ENCODE measurements around the gene PFN3. TPM values are rescaled to one million over a fixed set of nuclear protein-coding genes. Genes with fewer than 3 reads are reported as not detected.
"Not testable (repeated sequence)": the region's sequence is repeated elsewhere in the genome, so short reads cannot be mapped to it uniquely, and the experiment has no call there.

Gene PFN3
- total RNA-seq, 1 donor from 2014 or later: not detected

GRCh38 chr5:177388521-177389052 is 11.9 kb downstream of the PFN3 start:
- Mint-ChIP-seq H3K27ac (peak overlapping the region; percentile 73), H3K36me3 (ENCODE audit: low read depth) (no peaks in the 10 kb centered on the region), H3K4me1 (peaks cover 36% of the 10 kb centered on the region), H3K9me3 (no peaks in the 10 kb centered on the region), H3K4me3 (peak overlapping the region; percentile 23), H3K27me3 (peaks cover 4% of the 10 kb centered on the region)
- DNase-seq: no peak
- intact Hi-C loops (cut with micrococcal nuclease): loop anchor here (1.0 to 2.0 kb wide), 2 partner anchors 24 to 41 kb away; no protein-coding TSS in a partner anchor

- intact Hi-C loops (cut with micrococcal nuclease): no loop called here
These were observed 13.1 kb downstream of the PFN3 start for GRCh38 chr5:177387405-177387804.

GRCh38 chr5:177386542-177386941 is 13.9 kb downstream of the PFN3 start:
- intact Hi-C loops (cut with micrococcal nuclease): no loop called here
- Mint-ChIP-seq H3K9me3 (no peaks in the 10 kb centered on the region), H3K27me3 (peaks cover 4% of the 10 kb centered on the region), H3K27ac (no peak overlapping the region), H3K4me1 (peaks cover 36% of the 10 kb centered on the region), H3K4me3 (no peak overlapping the region), H3K36me3 (ENCODE audit: low read depth) (no peaks in the 10 kb centered on the region)
- DNase-seq: no peak

More at GRCh38 chr5:177387405-177387804, 13.1 kb downstream of the PFN3 start:
- peaks cover 4% of the 10 kb centered on the region for H3K27me3 Mint-ChIP-seq
- DNase-seq: no peak
- peaks cover 35% of the 10 kb centered on the region for H3K4me1 Mint-ChIP-seq
- no peak overlapping the region for H3K27ac Mint-ChIP-seq
- no peak overlapping the region for H3K4me3 Mint-ChIP-seq
- H3K36me3 Mint-ChIP-seq (ENCODE audit: low read depth): no peaks in the 10 kb centered on the region
- H3K9me3 Mint-ChIP-seq: no peaks in the 10 kb centered on the region

GRCh38 chr5:177385720-177386119 is 14.7 kb downstream of the PFN3 start:
- no peaks in the 10 kb centered on the region for H3K9me3 Mint-ChIP-seq
- H3K36me3 Mint-ChIP-seq (ENCODE audit: low read depth): no peaks in the 10 kb centered on the region

GRCh38 chr5:177384134-177384533 is 16.3 kb downstream of the PFN3 start, which contains the start of gene SLC34A1:
Gene SLC34A1, plus strand, starts transcription at chr5:177384434. Its CDS starts 1,308 bp downstream, at chr5:177385742.
- Mint-ChIP-seq H3K36me3 (ENCODE audit: low read depth) (no peaks in the 10 kb centered on the region), H3K27me3 (peaks cover 4% of the 10 kb centered on the region), H3K4me3 (no peak within 1 kb of the TSS), H3K4me1 (peaks cover 24% of the 10 kb centered on the region), H3K9me3 (no peaks in the 10 kb centered on the region), H3K27ac (no peak within 1 kb of the TSS)
- intact Hi-C loops (cut with micrococcal nuclease): no loop called here
- DNase-seq: no peak

More at GRCh38 chr5:177385720-177386119, 14.7 kb downstream of the PFN3 start:
- intact Hi-C loops (cut with micrococcal nuclease): no loop called here
- no peak overlapping the region for H3K27ac Mint-ChIP-seq
- H3K4me3 Mint-ChIP-seq: no peak overlapping the region
- DNase-seq: no peak
- H3K27me3 Mint-ChIP-seq: peaks cover 4% of the 10 kb centered on the region
- peaks cover 31% of the 10 kb centered on the region for H3K4me1 Mint-ChIP-seq

GRCh38 chr5:177383181-177383580 is 17.3 kb downstream of the PFN3 start:
- no peaks in the 10 kb centered on the region for H3K36me3 Mint-ChIP-seq (ENCODE audit: low read depth)
- no peak overlapping the region for H3K4me3 Mint-ChIP-seq
- no peak for DNase-seq
- H3K27ac Mint-ChIP-seq: no peak overlapping the region
- H3K27me3 Mint-ChIP-seq: peaks cover 2% of the 10 kb centered on the region
- intact Hi-C loops (cut with micrococcal nuclease): no loop called here
- peaks cover 17% of the 10 kb centered on the region for H3K4me1 Mint-ChIP-seq
- no peaks in the 10 kb centered on the region for H3K9me3 Mint-ChIP-seq

- Mint-ChIP-seq H3K4me1 (peaks cover 17% of the 10 kb centered on the region), H3K4me3 (no peak overlapping the region), H3K27me3 (peaks cover 2% of the 10 kb centered on the region), H3K27ac (no peak overlapping the region), H3K36me3 (ENCODE audit: low read depth) (no peaks in the 10 kb centered on the region), H3K9me3 (no peaks in the 10 kb centered on the region)
- DNase-seq: peak; percentile 73
- intact Hi-C loops (cut with micrococcal nuclease): no loop called here
These were observed 17.9 kb downstream of the PFN3 start for GRCh38 chr5:177382423-177383029.

GRCh38 chr5:177380805-177381126 is 19.7 kb downstream of the PFN3 start:
- Mint-ChIP-seq H3K4me1 (peaks cover 17% of the 10 kb centered on the region), H3K9me3 (no peaks in the 10 kb centered on the region), H3K36me3 (ENCODE audit: low read depth) (no peaks in the 10 kb centered on the region), H3K27ac (no peak overlapping the region), H3K27me3 (peaks cover 2% of the 10 kb centered on the region), H3K4me3 (no peak overlapping the region)
- DNase-seq: no peak
- intact Hi-C loops (cut with micrococcal nuclease): no loop called here

GRCh38 chr5:177378884-177379883 is 21.3 kb downstream of the PFN3 start:
- Mint-ChIP-seq H3K36me3 (ENCODE audit: low read depth) (peaks cover 5% of the 10 kb centered on the region), H3K4me1 (peaks cover 20% of the 10 kb centered on the region), H3K9me3 (no peaks in the 10 kb centered on the region), H3K4me3 (no peak overlapping the region), H3K27ac (peak overlapping the region; percentile 51), H3K27me3 (peaks cover 2% of the 10 kb centered on the region)
- no peak for DNase-seq
- intact Hi-C loops (cut with micrococcal nuclease): loop anchor here (10.0 kb wide), 1 partner anchor 264 kb away; no protein-coding TSS in a partner anchor

- intact Hi-C loops (cut with micrococcal nuclease): loop anchor here (10.0 kb wide), 1 partner anchor 263 kb away; no protein-coding TSS in a partner anchor
- H3K4me3 Mint-ChIP-seq: no peak overlapping the region
- H3K9me3 Mint-ChIP-seq: no peaks in the 10 kb centered on the region
- no peaks in the 10 kb centered on the region for H3K27me3 Mint-ChIP-seq
- no peak overlapping the region for H3K27ac Mint-ChIP-seq
- peaks cover 22% of the 10 kb centered on the region for H3K4me1 Mint-ChIP-seq
- no peak for DNase-seq
- H3K36me3 Mint-ChIP-seq (ENCODE audit: low read depth): peaks cover 5% of the 10 kb centered on the region
These were observed 22.3 kb downstream of the PFN3 start for GRCh38 chr5:177377851-177378776.

GRCh38 chr5:177376107-177376506 is 24.4 kb downstream of the PFN3 start:
- H3K27ac Mint-ChIP-seq: no peak overlapping the region
- intact Hi-C loops (cut with micrococcal nuclease): loop anchor here (10.0 kb wide), 1 partner anchor 261 kb away; no protein-coding TSS in a partner anchor
- peaks cover 38% of the 10 kb centered on the region for H3K4me1 Mint-ChIP-seq

GRCh38 chr5:177375516-177375915 is 24.9 kb downstream of the PFN3 start:
- not testable (repeated sequence) for H3K4me3 Mint-ChIP-seq, H3K27me3 Mint-ChIP-seq, H3K27ac Mint-ChIP-seq, DNase-seq, H3K9me3 Mint-ChIP-seq
- H3K4me1 Mint-ChIP-seq: peaks cover 38% of the 10 kb centered on the region
- intact Hi-C loops (cut with micrococcal nuclease): loop anchor here (10.0 kb wide), 1 partner anchor 261 kb away; no protein-coding TSS in a partner anchor
- peaks cover 18% of the 10 kb centered on the region for H3K36me3 Mint-ChIP-seq (ENCODE audit: low read depth)

More at GRCh38 chr5:177376107-177376506, 24.4 kb downstream of the PFN3 start:
- Mint-ChIP-seq H3K36me3 (ENCODE audit: low read depth) (peaks cover 16% of the 10 kb centered on the region), H3K9me3 (no peaks in the 10 kb centered on the region), H3K4me3 (no peak overlapping the region), H3K27me3 (no peaks in the 10 kb centered on the region)
- no peak for DNase-seq

- Mint-ChIP-seq H3K27ac (peak overlapping the region; percentile 9), H3K9me3 (no peaks in the 10 kb centered on the region), H3K27me3 (no peaks in the 10 kb centered on the region), H3K4me1 (peaks cover 37% of the 10 kb centered on the region), H3K4me3 (no peak overlapping the region), H3K36me3 (ENCODE audit: low read depth) (peaks cover 23% of the 10 kb centered on the region)
- no peak for DNase-seq
- intact Hi-C loops (cut with micrococcal nuclease): loop anchor here (10.0 kb wide), 1 partner anchor 259 kb away; no protein-coding TSS in a partner anchor
These were observed 26.2 kb downstream of the PFN3 start for GRCh38 chr5:177374211-177374610.
